H1 (cell line): Measurements from ENCODE around the gene EVPL. TPM values are rescaled to one million over a fixed set of nuclear protein-coding genes. Genes with fewer than 3 reads are reported as not detected.

Experiments used
- CTCF ChIA-PET: fragments of 300-600 bp; sonication (Branson Sonifier 250); formaldehyde crosslinking; loops from one replicate; lab custom pipeline; 2021; ENCODE audit not compliant: partially characterized antibody; lab: Charles Lee
- POLR2A ChIA-PET: fragments of 300-600 bp; sonication (Branson Sonifier 250); formaldehyde crosslinking; loops from one replicate; lab custom pipeline; 2021; ENCODE audit warnings: inconsistent platforms; ENCODE audit not compliant: partially characterized antibody; lab: Charles Lee
- DNase-seq, 2 experiments: peaks; one replicate each; pipeline versions ENCODE4 v3.0.0 to v3.0.0-alpha.2; 2010 to 2022; ENCODE audit warnings: low spot score in 2 of 2, low read depth in 1 of 2, mixed read lengths in 1 of 2
- FAIRE-seq: peaks from 2 replicates; lab custom pipeline; 2011; peaks lifted over from hg19 to GRCh38; lab: Jason Lieb, UNC
- H2AFZ ChIP-seq: 2 replicates; pipeline ENCODE4 v1.8.1; 2012; ENCODE audit warnings: low read length, inconsistent platforms
- H2AK5ac ChIP-seq: 2 replicates; pipeline ENCODE4 v1.6.1; 2013; ENCODE audit warnings: low read depth, low read length
- H2BK120ac ChIP-seq: replicated peaks from 2 replicates; pipeline ENCODE3; 2013; ENCODE audit warnings: low read depth, low read length, inconsistent platforms
- H2BK12ac ChIP-seq: 2 replicates; pipeline ENCODE4 v1.6.1; 2013; ENCODE audit warnings: low read depth, low read length
- H2BK15ac ChIP-seq: 2 replicates; pipeline ENCODE4 v1.6.1; 2013; ENCODE audit warnings: low read length
- H2BK20ac ChIP-seq: 2 replicates; pipeline ENCODE4 v1.6.1; 2013; ENCODE audit warnings: low read length
- H2BK5ac ChIP-seq: 2 replicates; pipeline ENCODE4 v1.6.1; 2013; ENCODE audit warnings: low read depth, low read length
- H3K14ac ChIP-seq: 2 replicates; pipeline ENCODE4 v1.6.1; 2013; ENCODE audit warnings: inconsistent platforms; ENCODE audit not compliant: insufficient read length
- H3K18ac ChIP-seq: 2 replicates; pipeline ENCODE4 v1.6.1; 2013; ENCODE audit warnings: low read length; ENCODE audit errors: extremely low read depth
- H3K23ac ChIP-seq: 2 replicates; pipeline ENCODE4 v1.6.1; 2013; ENCODE audit warnings: inconsistent platforms; ENCODE audit not compliant: insufficient read length
- H3K23me2 ChIP-seq: 2 replicates; pipeline ENCODE4 v1.6.1; 2013; ENCODE audit warnings: low read depth, low read length
- H3K27ac ChIP-seq: 2 replicates; pipeline ENCODE4 v1.6.1; 2011; ENCODE audit warnings: low read depth, low read length, inconsistent platforms
- H3K27me3 ChIP-seq, 4 experiments: replicated peaks in 1 of 4; 1 replicate in 1 of 4; 2 replicates in 3 of 4; pipeline versions ENCODE4 v1.6.1 to v1.8.1; 2011 to 2013; ENCODE audit warnings: low read length in 3 of 4, mild to moderate bottlenecking in 3 of 4, inconsistent platforms in 2 of 4, mixed read lengths in 2 of 4, moderate library complexity in 1 of 4; ENCODE audit not compliant: control insufficient read depth in 3 of 4, insufficient read depth in 3 of 4; ENCODE audit errors: extremely low read depth in 1 of 4
- H3K36me3 ChIP-seq, 4 experiments: 2 replicates each; pipeline versions ENCODE4 v1.6.1 to v1.8.1; 2011 to 2013; ENCODE audit warnings: mild to moderate bottlenecking in 4 of 4, low read length in 3 of 4, moderate library complexity in 2 of 4, control low read depth in 1 of 4, inconsistent platforms in 1 of 4; ENCODE audit not compliant: insufficient read depth in 4 of 4, control insufficient read depth in 2 of 4
- H3K4ac ChIP-seq: replicated peaks from 2 replicates; pipeline ENCODE3; 2013; ENCODE audit warnings: low read length, low read depth, mixed read lengths, inconsistent platforms; ENCODE audit not compliant: insufficient read length
- H3K4me1 ChIP-seq, 4 experiments: replicated peaks in 1 of 4; 1 replicate in 1 of 4; 2 replicates in 3 of 4; pipeline versions ENCODE4 v1.6.1 to v1.8.1; 2011 to 2013; ENCODE audit warnings: low read length in 3 of 4, inconsistent platforms in 2 of 4, mixed read lengths in 1 of 4; ENCODE audit not compliant: insufficient read depth in 4 of 4, control insufficient read depth in 3 of 4
- H3K4me2 ChIP-seq, 2 experiments: 2 replicates each; pipeline versions ENCODE4 v1.6.1 to v1.8.1; 2011 to 2013; ENCODE audit warnings: low read depth in 2 of 2, low read length in 2 of 2, control low read depth in 1 of 2, inconsistent platforms in 1 of 2, mild to moderate bottlenecking in 1 of 2; ENCODE audit not compliant: insufficient read depth in 1 of 2
- H3K4me3 ChIP-seq, 4 experiments: fragments of 200-600, 300-600 bp in 1 of 4; sonication (generic), shearing (Covaris generic), sonication (Bioruptor Twin) in 1 of 4; 2 replicates each; pipeline versions ENCODE4 v1.5.1 to v1.8.1; 2011 to 2016; ENCODE audit warnings: low read length in 4 of 4, low read depth in 3 of 4, control low read depth in 2 of 4, inconsistent platforms in 2 of 4, mild to moderate bottlenecking in 2 of 4, mixed read lengths in 1 of 4, moderate library complexity in 1 of 4; ENCODE audit not compliant: insufficient read depth in 2 of 4; ENCODE audit errors: extremely low read depth in 1 of 4
- H3K56ac ChIP-seq: replicated peaks from 2 replicates; pipeline ENCODE3; 2013; ENCODE audit warnings: low read depth, mild to moderate bottlenecking, mixed read lengths, low read length, inconsistent platforms; ENCODE audit not compliant: insufficient read length
- H3K79me1 ChIP-seq: 2 replicates; pipeline ENCODE4 v1.6.1; 2013; ENCODE audit warnings: low read depth, low read length, control low read depth
- H3K79me2 ChIP-seq, 2 experiments: 2 replicates each; pipeline versions ENCODE4 v1.6.1 to v1.8.1; 2012 to 2013; ENCODE audit warnings: low read length in 2 of 2, mild to moderate bottlenecking in 2 of 2, inconsistent platforms in 1 of 2; ENCODE audit not compliant: insufficient read depth in 2 of 2, control insufficient read depth in 1 of 2
- H3K9ac ChIP-seq, 4 experiments: replicated peaks in 1 of 4; 1 replicate in 1 of 4; 2 replicates in 3 of 4; pipeline versions ENCODE4 v1.6.1 to v1.8.1; 2011 to 2013; ENCODE audit warnings: low read depth in 3 of 4, low read length in 3 of 4, control low read depth in 2 of 4, mild to moderate bottlenecking in 2 of 4, moderate library complexity in 2 of 4, inconsistent platforms in 1 of 4; ENCODE audit errors: extremely low read depth in 1 of 4
- H3K9me3 ChIP-seq, 2 experiments: 2 replicates each; pipeline versions ENCODE4 v1.6.1 to v1.8.1; 2012 to 2013; ENCODE audit warnings: mild to moderate bottlenecking in 2 of 2, moderate library complexity in 2 of 2, control low read depth in 1 of 2, inconsistent platforms in 1 of 2, low read depth in 1 of 2, low read length in 1 of 2, mixed read lengths in 1 of 2; ENCODE audit not compliant: insufficient read depth in 2 of 2
- H4K20me1 ChIP-seq, 2 experiments: replicated peaks in 1 of 2; 2 replicates each; pipeline versions ENCODE3 to v1.8.1; 2011 to 2013; ENCODE audit warnings: inconsistent platforms in 2 of 2, low read length in 2 of 2, mild to moderate bottlenecking in 1 of 2; ENCODE audit not compliant: insufficient read depth in 2 of 2, control insufficient read depth in 1 of 2
- H4K5ac ChIP-seq: 2 replicates; pipeline ENCODE4 v1.6.1; 2013; ENCODE audit warnings: low read length, low read depth, mixed read lengths, inconsistent platforms; ENCODE audit not compliant: insufficient read length
- H4K8ac ChIP-seq: 2 replicates; pipeline ENCODE4 v1.8.0; 2013; ENCODE audit warnings: mild to moderate bottlenecking, moderate library complexity, low read length, inconsistent platforms; ENCODE audit not compliant: insufficient read depth; ENCODE audit errors: extremely low read depth
- H4K91ac ChIP-seq: replicated peaks from 2 replicates; pipeline ENCODE3; 2013; ENCODE audit warnings: low read length, mixed read lengths, inconsistent platforms; ENCODE audit not compliant: insufficient read length
- ASH2L ChIP-seq: fragments of 200-600, 300-600 bp; sonication (generic); IDR thresholded peaks from one replicate; pipeline ENCODE4 v1.7.1; 2017; ENCODE audit warnings: low read length
- BCL11A ChIP-seq, 2 experiments: IDR thresholded peaks; one replicate each; pipeline ENCODE4 v1.6.1; 2011; ENCODE audit warnings: low read depth in 2 of 2, low read length in 2 of 2, mild to moderate bottlenecking in 2 of 2
- CBX8 ChIP-seq: fragments of 300-800, 300-1000 bp; sonication (generic); IDR thresholded peaks from 2 replicates; pipeline ENCODE4 v1.7.1; 2016; ENCODE audit warnings: low read depth, low read length, borderline replicate concordance
- CHD1 ChIP-seq: IDR thresholded peaks from 2 replicates; pipeline ENCODE4 v1.6.1; 2012; ENCODE audit warnings: low read depth, low read length, improper control_type of control experiment
- JUN ChIP-seq: IDR thresholded peaks from 2 replicates; pipeline ENCODE4 v1.6.1; 2011; ENCODE audit warnings: low read depth, mild to moderate bottlenecking, improper control_type of control experiment, low read length
- TCF12 ChIP-seq: IDR thresholded peaks from 2 replicates; pipeline ENCODE4 v1.6.1; 2011; ENCODE audit warnings: low read depth, mild to moderate bottlenecking, low read length
- WGBS, 2 experiments: shearing (Covaris generic) in 1 of 2; methylation state at CpG; one replicate each; pipeline versions ENCODE4 v1.1.6 to v1.1.7; 2013 to 2015; ENCODE audit warnings: low lambda C conversion rate in 2 of 2, mixed read lengths in 2 of 2, inconsistent platforms in 1 of 2, low coverage in 1 of 2, missing lambda C conversion rate in 1 of 2; ENCODE audit not compliant: insufficient replicate concordance in 2 of 2, insufficient coverage in 1 of 2, insufficient read length in 1 of 2; ENCODE audit errors: extremely low coverage in 1 of 2, missing lambda C conversion rate in 1 of 2; 5-methylcytosine and 5-hydroxymethylcytosine counted together
- polyA plus RNA-seq, 7 experiments: library from polyadenylated mRNA; depleted of rRNA in 3 of 7; stranded (reverse) in 5 of 7; unstranded in 2 of 7; fragments of >200 nt in 5 of 7; fragments of 200-250 nt in 2 of 7; gene quantifications; 1 replicate in 5 of 7; 2 replicates in 1 of 7; 4 replicates in 1 of 7; pipeline versions ENCODE4 v1.2.1 to v1.2.3, GENCODE V29; 2011 to 2013; ENCODE audit warnings: missing spikeins in 2 of 7, mixed read lengths in 2 of 7
- total RNA-seq: library from RNA; stranded (reverse); fragmentation: NEBNext Ultra II Directional; extraction: Animal tissue kit (Norgen Biotek cat#: 25700); gene quantifications from 2 replicates; pipeline ENCODE4 v1.2.1, GENCODE V29; 2021

The EVPL gene
- total and polyA plus RNA-seq, 2 of the 8 experiments (the other 6 are each of a cell fraction or from before 2014, with no cell fraction given): 0.20 to 0.99 TPM

GRCh38 chr17:76048025-76048605 is 21.0 kb upstream of the EVPL start:
- H2AFZ ChIP-seq: no peak overlapping the region
- H3K9ac ChIP-seq: no peak overlapping the region
- no peaks in the 10 kb centered on the region for H4K20me1 ChIP-seq
- DNase-seq (no peak), FAIRE-seq (no peak)
- no peak overlapping the region for H3K27ac ChIP-seq
- peaks cover 27 to 72% (median 58%) of the 10 kb centered on the region in 4 experiments for H3K36me3 ChIP-seq
- H3K4ac ChIP-seq: no peak overlapping the region
- H3K23ac ChIP-seq: no peak overlapping the region
- no peak overlapping the region for H2BK15ac ChIP-seq
- H3K56ac ChIP-seq: no peak overlapping the region
- no peak overlapping the region for H3K14ac ChIP-seq
- no peak overlapping the region for H3K4me3 ChIP-seq
- no peak overlapping the region for H2BK5ac ChIP-seq
- H4K8ac ChIP-seq: no peak overlapping the region
- ChIA-PET POLR2A (interaction anchor here (0.6 to 1.4 kb wide), 4 partner anchors 8 to 33 kb away, joined by 3 to 5 read pairs (median 4); no protein-coding TSS in a partner anchor), CTCF (interaction anchor here (0.6 to 1.3 kb wide), 6 partner anchors 16 to 769 kb away, joined by 3 to 5 read pairs (median 3); no protein-coding TSS in a partner anchor)
- no peak overlapping the region for H4K91ac ChIP-seq
- H3K4me2 ChIP-seq: no peak overlapping the region
- H2BK20ac ChIP-seq: no peak overlapping the region
- H4K5ac ChIP-seq: no peak overlapping the region
- H2AK5ac ChIP-seq: no peak overlapping the region
- H2BK12ac ChIP-seq: no peak overlapping the region
- no peak for TF ChIP-seq CBX8
- TF ChIP-seq CHD1: no peak
- no peak for TF ChIP-seq TCF12
- no peak for TF ChIP-seq BCL11A (IDR thresholded peaks at IDR 0.05; ENCODE audit: low read depth in 2 of 2, low read length in 2 of 2)
- no peak for TF ChIP-seq ASH2L
- no peak for TF ChIP-seq JUN
- H3K27me3 ChIP-seq: no peaks in the 10 kb centered on the region
- H3K18ac ChIP-seq: no peak overlapping the region
- H3K79me1 ChIP-seq: no peaks in the 10 kb centered on the region; the same call in 1 of the 2 replicates
- H3K79me2 ChIP-seq: no peaks in the 10 kb centered on the region
- H3K4me1 ChIP-seq: peaks cover 0 to 2% (median 0%) of the 10 kb centered on the region in 4 experiments; a peak in 1 of 7 replicates
- H2BK120ac ChIP-seq: no peak overlapping the region
- H3K9me3 ChIP-seq: no peaks in the 10 kb centered on the region
- H3K23me2 ChIP-seq: no peaks in the 10 kb centered on the region
- WGBS, 2 experiments: 94% methylated on average over 9 of the region's 9 CpGs; no CpG with 5 or more reads in 1 of the 2 experiments
